PC-3 (cell line): ENCODE results near the gene DPH7.

Experiments
- EZH2phosphoT487 ChIP-seq: fragments of 300-600 bp; sonication (generic); IDR thresholded peaks from 2 replicates; pipeline ENCODE4 v1.6.1; 2018; ENCODE audit warnings: mild to moderate bottlenecking, antibody characterized with exemption, low read length, borderline replicate concordance
- TF ChIP-seq, protein P1 (sequence below): fragments of 300-600 bp; sonication (generic); conservative IDR thresholded peaks from 2 replicates; pipeline ENCODE4 v1.5.1; 2017; ENCODE audit warnings: antibody characterized with exemption, low read depth, mild to moderate bottlenecking, low read length

DNA sequence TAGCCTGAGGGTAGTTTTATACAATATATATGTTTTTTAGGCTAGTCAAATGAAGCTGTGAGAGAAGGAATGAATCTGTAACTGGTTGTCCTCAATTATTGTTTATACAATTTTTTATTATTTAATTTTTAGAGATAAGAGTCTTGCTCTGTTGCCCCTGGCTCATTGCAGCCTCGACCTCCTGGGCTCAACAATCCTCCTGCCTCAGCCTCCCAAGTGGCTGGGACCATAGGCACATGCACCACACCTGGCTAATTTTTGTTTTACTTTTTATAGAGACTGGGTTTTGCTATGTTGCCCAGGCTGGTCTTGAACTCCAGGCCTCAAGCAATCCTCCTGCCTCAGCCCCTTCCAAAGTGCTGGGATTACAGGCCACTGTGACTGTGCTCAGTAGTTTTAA is 24.4 kb downstream of the DPH7 start:
- TF ChIP-seq, protein P1, sequence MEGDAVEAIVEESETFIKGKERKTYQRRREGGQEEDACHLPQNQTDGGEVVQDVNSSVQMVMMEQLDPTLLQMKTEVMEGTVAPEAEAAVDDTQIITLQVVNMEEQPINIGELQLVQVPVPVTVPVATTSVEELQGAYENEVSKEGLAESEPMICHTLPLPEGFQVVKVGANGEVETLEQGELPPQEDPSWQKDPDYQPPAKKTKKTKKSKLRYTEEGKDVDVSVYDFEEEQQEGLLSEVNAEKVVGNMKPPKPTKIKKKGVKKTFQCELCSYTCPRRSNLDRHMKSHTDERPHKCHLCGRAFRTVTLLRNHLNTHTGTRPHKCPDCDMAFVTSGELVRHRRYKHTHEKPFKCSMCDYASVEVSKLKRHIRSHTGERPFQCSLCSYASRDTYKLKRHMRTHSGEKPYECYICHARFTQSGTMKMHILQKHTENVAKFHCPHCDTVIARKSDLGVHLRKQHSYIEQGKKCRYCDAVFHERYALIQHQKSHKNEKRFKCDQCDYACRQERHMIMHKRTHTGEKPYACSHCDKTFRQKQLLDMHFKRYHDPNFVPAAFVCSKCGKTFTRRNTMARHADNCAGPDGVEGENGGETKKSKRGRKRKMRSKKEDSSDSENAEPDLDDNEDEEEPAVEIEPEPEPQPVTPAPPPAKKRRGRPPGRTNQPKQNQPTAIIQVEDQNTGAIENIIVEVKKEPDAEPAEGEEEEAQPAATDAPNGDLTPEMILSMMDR: no peak
- TF ChIP-seq EZH2phosphoT487: no peak
